Activated naive CD4-positive, alpha-beta T cell treated with anti-CD3 and anti-CD28 coated beads for 36 hours (primary cell): ENCODE data around the gene RGS18. TPM values are rescaled to one million over a fixed set of nuclear protein-coding genes. Genes with fewer than 3 reads are reported as not detected.

Source experiments
- CTCF ChIA-PET: fragments of 350-600 bp; sonication (Branson Sonifier 250); formaldehyde crosslinking; loops from one replicate; lab custom pipeline; 2021; ENCODE audit warnings: antibody characterized with exemption; lab: Charles Lee
- DNase-seq: peaks from one replicate; pipeline ENCODE4 v3.0.0-alpha.2; 2020
- H3K27ac Mint-ChIP-seq: one replicate; pipeline ENCODE4 v1.8.0; 2021; ENCODE audit warnings: mild to moderate bottlenecking, mixed read lengths
- H3K27me3 Mint-ChIP-seq: one replicate; pipeline ENCODE4 v1.8.0; 2021; ENCODE audit warnings: low read depth, mixed read lengths
- H3K36me3 Mint-ChIP-seq: one replicate; pipeline ENCODE4 v1.8.0; 2021; ENCODE audit warnings: low read depth, mixed read lengths
- H3K4me1 Mint-ChIP-seq: one replicate; pipeline ENCODE4 v1.8.0; 2021; ENCODE audit warnings: low read depth, mixed read lengths
- H3K4me3 Mint-ChIP-seq: one replicate; pipeline ENCODE4 v1.8.0; 2021; ENCODE audit warnings: mild to moderate bottlenecking, moderate library complexity, mixed read lengths
- H3K9me3 Mint-ChIP-seq: one replicate; pipeline ENCODE4 v1.8.0; 2021; ENCODE audit warnings: mixed read lengths
- intact Hi-C: fragments of 100-400 bp; cut with micrococcal nuclease; formaldehyde crosslinking; loops from one replicate; pipeline ENCODE4 v1.15.1; 2023
- total RNA-seq, 2 experiments: library from RNA; stranded (reverse); gene quantifications; one replicate each; pipeline ENCODE4 v1.2.3, GENCODE V29; 2021

The RGS18 gene
- total RNA-seq, 2 experiments from 2014 or later = not detected

- peaks cover 7% of the 10 kb centered on the region for H3K9me3 Mint-ChIP-seq
- no peaks in the 10 kb centered on the region for H3K36me3 Mint-ChIP-seq
- H3K27ac Mint-ChIP-seq = no peak overlapping the region
Measured at GRCh38 chr1:192168964-192169363, 10.7 kb downstream of the RGS18 start.

DNA sequence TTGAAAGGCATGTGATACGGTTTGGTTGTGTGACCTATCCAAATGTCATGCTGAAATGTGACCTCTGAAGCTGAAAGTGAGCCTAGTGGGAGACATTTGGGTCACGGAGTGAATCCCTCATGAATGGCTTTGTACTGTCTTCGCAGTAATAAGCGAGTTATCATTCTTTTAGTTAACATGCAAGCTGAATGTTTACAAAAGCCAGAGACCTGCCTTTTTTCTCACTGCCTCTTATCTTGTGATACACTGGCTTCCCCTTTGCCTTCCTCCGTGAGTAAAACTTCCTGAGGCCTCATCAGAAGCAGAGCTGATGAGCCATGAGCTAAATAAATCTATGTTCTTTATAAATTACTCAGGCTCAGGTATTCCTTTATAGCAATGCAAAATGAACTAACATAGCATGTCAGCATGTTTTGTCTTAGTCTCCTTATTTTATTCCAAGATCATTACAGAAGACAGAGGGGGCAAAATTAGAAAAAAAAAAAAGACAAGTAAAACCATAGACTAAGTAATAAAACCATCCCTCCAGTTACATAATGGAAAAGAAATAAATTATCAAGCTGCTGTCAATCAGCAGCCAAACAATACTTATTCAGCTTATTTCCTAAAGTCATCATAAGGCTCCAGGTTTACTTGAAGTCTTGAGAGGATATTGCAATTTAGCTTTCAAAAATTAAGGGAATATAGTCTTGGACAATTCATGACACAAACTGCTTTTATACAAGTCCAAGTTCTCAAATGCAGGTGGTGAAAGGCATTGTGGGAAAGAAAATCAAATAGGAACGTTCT is 12.1 kb downstream of the RGS18 start:
- no peaks in the 10 kb centered on the region for H3K27me3 Mint-ChIP-seq
- intact Hi-C loops = no loop called here
- DNase-seq = no peak
- H3K4me1 Mint-ChIP-seq = no peaks in the 10 kb centered on the region
- CTCF ChIA-PET = no interaction called here
- peaks cover under 1% of the 10 kb centered on the region for H3K9me3 Mint-ChIP-seq
- H3K36me3 Mint-ChIP-seq = no peaks in the 10 kb centered on the region
- no peak overlapping the region for H3K4me3 Mint-ChIP-seq
- no peak overlapping the region for H3K27ac Mint-ChIP-seq

More at GRCh38 chr1:192168964-192169363, 10.7 kb downstream of the RGS18 start:
- Mint-ChIP-seq H3K4me1 (no peaks in the 10 kb centered on the region), H3K4me3 (no peak overlapping the region), H3K27me3 (no peaks in the 10 kb centered on the region)
- intact Hi-C loops = no loop called here
- DNase-seq = no peak
- CTCF ChIA-PET = no interaction called here

DNA sequence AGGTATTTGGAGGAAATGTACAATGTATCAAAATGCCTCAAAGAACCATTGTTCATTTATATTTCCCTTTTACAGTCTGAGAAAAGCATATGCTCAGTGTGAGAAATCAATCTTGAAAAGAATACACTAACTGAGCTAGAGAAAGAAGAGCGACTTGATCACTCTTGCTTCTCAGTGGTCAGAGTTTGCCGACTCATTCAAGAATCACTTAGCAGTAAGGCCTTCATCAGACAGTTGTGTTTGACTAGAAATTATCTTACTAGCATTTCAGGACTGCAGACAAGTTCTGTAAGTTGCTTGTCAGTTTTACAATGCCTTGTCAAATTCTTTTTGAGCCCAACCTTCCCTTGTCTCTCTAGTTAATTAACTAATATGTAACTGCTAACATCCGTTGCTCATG is 12.9 kb downstream of the RGS18 start:
- H3K27me3 Mint-ChIP-seq = no peaks in the 10 kb centered on the region
- CTCF ChIA-PET = interaction anchor here (0.6 kb wide), 1 partner anchor 307 kb away, joined by 3 read pairs; no protein-coding TSS in a partner anchor
- no peak overlapping the region for H3K4me3 Mint-ChIP-seq
- H3K4me1 Mint-ChIP-seq = no peaks in the 10 kb centered on the region
- H3K9me3 Mint-ChIP-seq = no peaks in the 10 kb centered on the region
- no peak for DNase-seq
- no peaks in the 10 kb centered on the region for H3K36me3 Mint-ChIP-seq
- intact Hi-C loops = no loop called here
- H3K27ac Mint-ChIP-seq = no peak overlapping the region

DNA sequence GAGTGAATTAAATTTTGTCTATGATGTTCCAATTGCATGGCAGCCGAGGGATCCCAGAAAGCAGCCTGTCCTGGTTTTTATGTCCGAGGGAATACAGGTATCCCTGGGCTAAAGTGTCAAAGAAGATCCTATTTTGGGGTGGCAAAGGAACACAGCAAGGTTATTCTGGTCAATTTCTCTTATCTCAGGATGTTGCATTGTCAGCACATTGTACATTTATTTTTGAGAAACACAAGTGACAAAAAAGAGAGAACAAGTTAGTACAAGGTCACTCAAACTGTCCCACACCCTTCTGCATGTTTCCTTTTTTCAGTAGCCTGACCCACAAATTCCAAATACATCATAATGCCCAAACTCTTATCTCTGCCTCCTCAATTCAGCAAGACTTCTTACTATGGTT is 17.7 kb downstream of the RGS18 start:
- CTCF ChIA-PET = no interaction called here
- DNase-seq = no peak
- Mint-ChIP-seq H3K9me3 (no peaks in the 10 kb centered on the region), H3K36me3 (no peaks in the 10 kb centered on the region), H3K4me3 (no peak overlapping the region), H3K27me3 (no peaks in the 10 kb centered on the region), H3K27ac (no peak overlapping the region), H3K4me1 (no peaks in the 10 kb centered on the region)
- intact Hi-C loops = no loop called here

DNA sequence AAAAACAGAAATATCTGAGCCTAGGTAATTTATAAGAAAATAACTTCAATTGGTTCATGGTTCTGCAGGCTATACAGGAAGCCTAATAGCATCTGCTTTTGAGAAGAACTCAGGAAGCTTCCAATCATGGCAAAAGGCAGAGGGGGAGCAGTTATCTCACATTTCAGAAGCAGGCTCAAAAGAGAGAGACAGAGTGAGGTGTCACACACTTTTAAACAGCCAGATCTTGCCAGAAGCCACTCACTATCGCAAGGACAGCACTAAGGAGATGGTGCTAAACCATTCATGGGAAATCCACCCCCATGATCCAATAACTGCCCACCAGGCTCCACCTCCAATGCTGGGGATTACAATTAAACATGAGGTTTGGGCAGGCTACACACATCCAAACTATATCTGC is 25.5 kb downstream of the RGS18 start:
- Mint-ChIP-seq H3K27me3 (no peaks in the 10 kb centered on the region), H3K4me1 (no peaks in the 10 kb centered on the region), H3K27ac (no peak overlapping the region), H3K9me3 (no peaks in the 10 kb centered on the region), H3K36me3 (no peaks in the 10 kb centered on the region), H3K4me3 (no peak overlapping the region)
- intact Hi-C loops = no loop called here
- CTCF ChIA-PET = no interaction called here
- DNase-seq = no peak

GRCh38 chr1:192186197-192186596 is 27.9 kb downstream of the RGS18 start:
- no peak for DNase-seq
- CTCF ChIA-PET = no interaction called here
- no peaks in the 10 kb centered on the region for H3K4me1 Mint-ChIP-seq
- H3K36me3 Mint-ChIP-seq = no peaks in the 10 kb centered on the region
- H3K9me3 Mint-ChIP-seq = no peaks in the 10 kb centered on the region
- intact Hi-C loops = no loop called here
- H3K27ac Mint-ChIP-seq = no peak overlapping the region
- H3K4me3 Mint-ChIP-seq = no peak overlapping the region
- no peaks in the 10 kb centered on the region for H3K27me3 Mint-ChIP-seq

- no peak for DNase-seq
- H3K27me3 Mint-ChIP-seq = no peaks in the 10 kb centered on the region
- no peak overlapping the region for H3K4me3 Mint-ChIP-seq
- no peaks in the 10 kb centered on the region for H3K9me3 Mint-ChIP-seq
- H3K27ac Mint-ChIP-seq = no peak overlapping the region
- H3K36me3 Mint-ChIP-seq = no peaks in the 10 kb centered on the region
- intact Hi-C loops = no loop called here
- CTCF ChIA-PET = no interaction called here
- no peaks in the 10 kb centered on the region for H3K4me1 Mint-ChIP-seq
Measured at GRCh38 chr1:192190066-192190465, 31.8 kb downstream of the RGS18 start.

DNA sequence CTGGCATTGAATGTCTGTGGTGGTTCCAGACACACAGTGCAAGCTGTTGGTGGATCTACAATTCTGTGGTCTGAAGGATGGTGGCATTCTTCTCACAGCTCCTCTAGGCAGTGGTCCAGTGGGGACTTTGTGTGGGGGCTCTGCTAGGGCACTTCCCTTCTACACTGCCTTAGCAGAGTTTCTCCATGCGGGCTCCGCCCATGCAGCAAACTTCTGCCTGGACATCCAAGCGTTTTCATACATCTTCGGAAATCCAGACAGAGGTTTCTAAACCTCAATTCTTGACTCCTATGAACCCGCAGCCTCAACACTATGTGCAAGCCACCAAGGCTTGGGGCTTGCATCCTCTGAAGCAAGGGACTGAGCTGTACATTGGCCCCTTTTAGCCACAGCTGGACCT is 43.0 kb downstream of the RGS18 start:
- intact Hi-C loops = no loop called here

GRCh38 chr1:192224396-192224795 is 66.1 kb downstream of the RGS18 start:
- intact Hi-C loops = no loop called here
- no peak overlapping the region for H3K4me3 Mint-ChIP-seq
- peaks cover 5% of the 10 kb centered on the region for H3K9me3 Mint-ChIP-seq
- DNase-seq = no peak
- H3K4me1 Mint-ChIP-seq = no peaks in the 10 kb centered on the region
- CTCF ChIA-PET = no interaction called here
- H3K27me3 Mint-ChIP-seq = no peaks in the 10 kb centered on the region
- no peak overlapping the region for H3K27ac Mint-ChIP-seq
- no peaks in the 10 kb centered on the region for H3K36me3 Mint-ChIP-seq

More for the DNA sequence above, 43.0 kb downstream of the RGS18 start:
- no peaks in the 10 kb centered on the region for H3K27me3 Mint-ChIP-seq
- peaks cover 11% of the 10 kb centered on the region for H3K9me3 Mint-ChIP-seq
- H3K36me3 Mint-ChIP-seq = no peaks in the 10 kb centered on the region
- CTCF ChIA-PET = no interaction called here
- H3K27ac Mint-ChIP-seq = no peak overlapping the region
- no peak for DNase-seq
- no peak overlapping the region for H3K4me3 Mint-ChIP-seq
- H3K4me1 Mint-ChIP-seq = no peaks in the 10 kb centered on the region

DNA sequence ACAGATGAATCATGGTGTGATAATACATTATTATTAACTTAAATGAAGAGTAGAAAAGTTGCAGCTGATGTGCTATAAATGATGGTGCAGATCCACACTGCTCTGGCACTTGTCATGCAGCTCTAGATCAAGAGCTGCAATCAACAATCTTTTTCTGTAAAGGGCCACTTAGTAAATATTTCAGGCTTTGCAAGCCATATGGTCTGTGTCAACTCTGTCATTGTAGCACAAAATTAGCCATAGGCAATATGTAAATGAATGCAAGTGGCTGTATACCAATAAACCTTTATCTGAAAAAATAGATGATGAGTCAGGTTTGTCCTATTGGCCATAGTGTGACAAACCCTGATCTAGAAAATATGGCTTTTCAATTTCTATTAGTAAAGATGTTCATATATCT is 66.6 kb downstream of the RGS18 start:
- CTCF ChIA-PET = no interaction called here
- no peak for DNase-seq
- no peak overlapping the region for H3K4me3 Mint-ChIP-seq
- H3K9me3 Mint-ChIP-seq = peaks cover 5% of the 10 kb centered on the region
- H3K27me3 Mint-ChIP-seq = no peaks in the 10 kb centered on the region
- H3K36me3 Mint-ChIP-seq = no peaks in the 10 kb centered on the region
- no peaks in the 10 kb centered on the region for H3K4me1 Mint-ChIP-seq
- intact Hi-C loops = no loop called here
- no peak overlapping the region for H3K27ac Mint-ChIP-seq

- CTCF ChIA-PET = no interaction called here
Measured at GRCh38 chr1:192225266-192225665, 67.0 kb downstream of the RGS18 start.

GRCh38 chr1:192225703-192226102 is 67.4 kb downstream of the RGS18 start:
- peaks cover 5% of the 10 kb centered on the region for H3K9me3 Mint-ChIP-seq
- no peak overlapping the region for H3K4me3 Mint-ChIP-seq
- no peaks in the 10 kb centered on the region for H3K36me3 Mint-ChIP-seq
- H3K27me3 Mint-ChIP-seq = no peaks in the 10 kb centered on the region
- H3K4me1 Mint-ChIP-seq = no peaks in the 10 kb centered on the region
- DNase-seq = no peak
- CTCF ChIA-PET = no interaction called here
- no peak overlapping the region for H3K27ac Mint-ChIP-seq
- intact Hi-C loops = no loop called here

More at GRCh38 chr1:192225266-192225665, 67.0 kb downstream of the RGS18 start:
- Mint-ChIP-seq H3K27ac (no peak overlapping the region), H3K27me3 (no peaks in the 10 kb centered on the region), H3K4me3 (no peak overlapping the region), H3K4me1 (no peaks in the 10 kb centered on the region), H3K9me3 (peaks cover 5% of the 10 kb centered on the region), H3K36me3 (no peaks in the 10 kb centered on the region)
- intact Hi-C loops = no loop called here
- no peak for DNase-seq

DNA sequence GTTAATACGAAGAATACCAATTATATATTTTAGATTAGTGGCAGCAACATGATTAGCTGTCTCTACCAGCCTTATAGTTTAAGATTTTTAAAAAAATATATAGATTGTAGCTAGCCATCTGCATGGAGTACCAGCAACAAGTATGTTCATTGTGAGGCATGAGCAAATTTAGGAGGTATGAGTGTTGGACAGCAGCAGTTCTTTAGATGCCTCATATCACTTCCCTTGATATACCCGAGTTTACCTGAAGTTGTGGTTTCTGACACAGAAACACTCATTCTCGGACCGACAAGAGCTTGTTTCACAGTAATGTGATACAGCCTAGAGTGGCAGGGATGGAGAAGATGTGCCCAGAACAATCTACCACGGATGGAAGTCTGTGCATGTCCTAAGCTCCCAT is 69.1 kb downstream of the RGS18 start:
- no peaks in the 10 kb centered on the region for H3K27me3 Mint-ChIP-seq
- H3K4me1 Mint-ChIP-seq = no peaks in the 10 kb centered on the region
- CTCF ChIA-PET = no interaction called here
- H3K4me3 Mint-ChIP-seq = no peak overlapping the region
- H3K36me3 Mint-ChIP-seq = no peaks in the 10 kb centered on the region
- no peak overlapping the region for H3K27ac Mint-ChIP-seq
- intact Hi-C loops = no loop called here
- DNase-seq = no peak
- no peaks in the 10 kb centered on the region for H3K9me3 Mint-ChIP-seq
